Stimulated activated naive CD4-positive, alpha-beta T cell treated with Interleukin-2 at 50 U/mL for 16 hours (primary cell): Measurements from ENCODE around the gene MSI2.
"Not testable (repeated sequence)": the region's sequence is repeated elsewhere in the genome, so short reads cannot be mapped to it uniquely, and the experiment has no call there.

Source experiments
- DNase-seq: peaks from one replicate; lab custom pipeline; 2025; lab: John Stamatoyannopoulos, UW

The MSI2 gene

GRCh38 chr17:57292091-57292490 is 35.8 kb downstream of the MSI2 start:
- no peak for DNase-seq

- DNase-seq, result no peak
These were observed 36.8 kb downstream of the MSI2 start for GRCh38 chr17:57293077-57293476.

GRCh38 chr17:57294101-57294500 is 37.8 kb downstream of the MSI2 start:
- DNase-seq, result no peak

GRCh38 chr17:57294629-57295501 is 38.5 kb downstream of the MSI2 start:
- DNase-seq, result no peak

GRCh38 chr17:57295526-57296023 is 39.3 kb downstream of the MSI2 start:
- DNase-seq, result no peak

- DNase-seq, result no peak
These were observed 39.9 kb downstream of the MSI2 start for GRCh38 chr17:57296231-57296630.

GRCh38 chr17:57299176-57299575 is 42.9 kb downstream of the MSI2 start:
- DNase-seq, result no peak

- not testable (repeated sequence) for DNase-seq
These were observed 44.3 kb downstream of the MSI2 start for GRCh38 chr17:57300592-57300991.

- no peak for DNase-seq
These were observed 46.6 kb downstream of the MSI2 start for GRCh38 chr17:57302690-57303465.

- DNase-seq, result no peak
These were observed 48.9 kb downstream of the MSI2 start for GRCh38 chr17:57305144-57305728.

- no peak for DNase-seq
These were observed 49.7 kb downstream of the MSI2 start for GRCh38 chr17:57305908-57306504.

- DNase-seq, result no peak
These were observed 52.3 kb downstream of the MSI2 start for GRCh38 chr17:57308543-57309186.

GRCh38 chr17:57309479-57309878 is 53.2 kb downstream of the MSI2 start:
- DNase-seq, result no peak

GRCh38 chr17:57311281-57312216 is 55.2 kb downstream of the MSI2 start:
- no peak for DNase-seq

GRCh38 chr17:57312242-57312641 is 55.9 kb downstream of the MSI2 start:
- no peak for DNase-seq

- DNase-seq, result no peak
These were observed 56.9 kb downstream of the MSI2 start for GRCh38 chr17:57313097-57313835.

- no peak for DNase-seq
These were observed 59.0 kb downstream of the MSI2 start for GRCh38 chr17:57315061-57316015.

- DNase-seq, result no peak
These were observed 60.0 kb downstream of the MSI2 start for GRCh38 chr17:57316361-57316760.

- DNase-seq, result no peak
These were observed 60.8 kb downstream of the MSI2 start for GRCh38 chr17:57317079-57317478.
